WI38 (cell line): ENCODE measurements around the gene MROH2A.

Source experiments
- H3K4me3 ChIP-seq: 2 replicates; pipeline ENCODE4 v1.5.1; 2011; ENCODE audit warnings: low read depth, mild to moderate bottlenecking, control low read depth, low read length
- CTCF ChIP-seq: IDR thresholded peaks from 2 replicates; pipeline ENCODE4 v1.5.1; 2012; ENCODE audit warnings: low read depth, mild to moderate bottlenecking, control low read depth, low read length

MROH2A gene

GRCh38 chr2:233840520-233840919, 62.4 kb downstream of the MROH2A start:
- H3K4me3 ChIP-seq: no peak overlapping the region
- TF ChIP-seq CTCF: no peak

GRCh38 chr2:233841183-233841582, 63.1 kb downstream of the MROH2A start:
- TF ChIP-seq CTCF: no peak
- H3K4me3 ChIP-seq: no peak overlapping the region

GRCh38 chr2:233844064-233844807, 66.1 kb downstream of the MROH2A start:
- TF ChIP-seq CTCF: no peak
- no peak overlapping the region for H3K4me3 ChIP-seq

- no peak overlapping the region for H3K4me3 ChIP-seq
- no peak for TF ChIP-seq CTCF
Measured at GRCh38 chr2:233844836-233845235, 66.7 kb downstream of the MROH2A start.

- no peak overlapping the region for H3K4me3 ChIP-seq
- no peak for TF ChIP-seq CTCF
Measured at GRCh38 chr2:233845301-233846060, 67.4 kb downstream of the MROH2A start.

GRCh38 chr2:233846387-233847247, 68.5 kb downstream of the MROH2A start:
- no peak for TF ChIP-seq CTCF
- no peak overlapping the region for H3K4me3 ChIP-seq
